ENCODE data around the gene PSMD2. TPM values are rescaled to one million over a fixed set of nuclear protein-coding genes. Genes with fewer than 3 reads are reported as not detected.

PSMD2 gene
- total and polyA plus RNA-seq, 8 donors = 182 to 263 (median 213) TPM

- Histone ChIP-seq H3K27ac (no peak overlapping the region), H3K9me3 (no peaks in the 10 kb centered on the region), H3K4me1 (peaks cover 0 to under 1% of the 10 kb centered on the region in 2 donors), H3K27me3 (no peaks in the 10 kb centered on the region), H3K4me3 (no peak overlapping the region), H3K36me3 (peaks cover 3 to 66% of the 10 kb centered on the region in 2 donors)
- no peak for TF ChIP-seq CTCF (IDR thresholded peaks at IDR 0.05)
- intact Hi-C loops (cut with DNase I) = no loop called here
- DNase-seq (no peak), ATAC-seq (no peak)
Observed at GRCh38 chr3:184308744-184309143, 9.7 kb downstream of the PSMD2 start.

GRCh38 chr3:184311633-184312032 is 12.6 kb downstream of the PSMD2 start:
- ATAC-seq (no peak), DNase-seq (no peak)
- Histone ChIP-seq H3K4me3 (no peak overlapping the region), H3K4me1 (peaks cover 4 to 20% of the 10 kb centered on the region in 2 donors), H3K36me3 (peaks cover 0 to 49% of the 10 kb centered on the region in 2 donors), H3K27me3 (no peaks in the 10 kb centered on the region), H3K9me3 (no peaks in the 10 kb centered on the region), H3K27ac (no peak overlapping the region)
- no peak for TF ChIP-seq CTCF (IDR thresholded peaks at IDR 0.05)
- intact Hi-C loops (cut with DNase I) = no loop called here

- DNase-seq = peak; percentile 89 to 99 (median 96)
- peak; percentile 84 for ATAC-seq
- H3K4me3 ChIP-seq = peak within 1 kb of the TSS; percentile 70 to 89
- H3K27me3 ChIP-seq = no peaks in the 10 kb centered on the region
- intact Hi-C loops (cut with DNase I) = no loop called here
- no peak for TF ChIP-seq CTCF (IDR thresholded peaks at IDR 0.05)
- peak within 1 kb of the TSS; percentile 91 to 92 for H3K27ac ChIP-seq
- peaks cover 0 to 46% of the 10 kb centered on the region in 2 donors for H3K36me3 ChIP-seq
- peaks cover 26 to 45% of the 10 kb centered on the region in 2 donors for H3K4me1 ChIP-seq
- H3K9me3 ChIP-seq = no peaks in the 10 kb centered on the region
Observed at GRCh38 chr3:184314363-184314699, 15.3 kb downstream of the PSMD2 start, which contains the start of gene EIF4G1. TSS of gene EIF4G1 (plus strand) at chr3:184314606. CDS start at chr3:184315797, 1,191 bp downstream.

- peaks cover 30 to 51% of the 10 kb centered on the region in 2 donors for H3K4me1 ChIP-seq
- intact Hi-C loops (cut with DNase I) = no loop called here
- ATAC-seq = peak; percentile 64
Observed at GRCh38 chr3:184314700-184315542, 15.9 kb downstream of the PSMD2 start.

More at GRCh38 chr3:184314700-184315542, 15.9 kb downstream of the PSMD2 start:
- Histone ChIP-seq H3K4me3 (peak overlapping the region; percentile 70 to 89), H3K27me3 (no peaks in the 10 kb centered on the region), H3K36me3 (peaks cover 0 to 40% of the 10 kb centered on the region in 2 donors), H3K27ac (peak overlapping the region; percentile 91 to 92), H3K9me3 (no peaks in the 10 kb centered on the region)
- peak; percentile 73 to 92 (median 84) for DNase-seq
- TF ChIP-seq CTCF (IDR thresholded peaks at IDR 0.05) = no peak
